ENCODE measurements around the gene KDM5B.

The KDM5B gene

GRCh38 chr1:202710070-202711045 lies 97.9 kb downstream of the KDM5B start, which contains the start of gene SYT2:
SYT2 (minus strand) TSS chr1:202710454; CDS start chr1:202605772, 104,682 bp downstream.
- peak; percentile 86 for DNase-seq

GRCh38 chr1:202709276-202710041 lies 98.8 kb downstream of the KDM5B start:
- peak; percentile 47 for DNase-seq

- no peak for DNase-seq
Measured at GRCh38 chr1:202708456-202709275, 99.6 kb downstream of the KDM5B start.

- DNase-seq, result no peak
Measured at GRCh38 chr1:202706851-202707250, 101.4 kb downstream of the KDM5B start.

GRCh38 chr1:202704601-202705000 lies 103.6 kb downstream of the KDM5B start:
- DNase-seq, result no peak

- DNase-seq, result no peak
Measured at GRCh38 chr1:202703191-202703590, 105.0 kb downstream of the KDM5B start.

GRCh38 chr1:202702088-202702487 lies 106.1 kb downstream of the KDM5B start:
- no peak for DNase-seq

- DNase-seq, result no peak
Measured at GRCh38 chr1:202701200-202701599, 107.0 kb downstream of the KDM5B start.

GRCh38 chr1:202700061-202700460 lies 108.2 kb downstream of the KDM5B start:
- no peak for DNase-seq

- DNase-seq, result no peak
Measured at GRCh38 chr1:202698276-202698675, 109.9 kb downstream of the KDM5B start.

GRCh38 chr1:202697038-202697437 lies 111.2 kb downstream of the KDM5B start:
- no peak for DNase-seq

GRCh38 chr1:202694314-202694713 lies 113.9 kb downstream of the KDM5B start:
- no peak for DNase-seq

- DNase-seq, result peak; percentile 58
Measured at GRCh38 chr1:202692959-202693555, 115.2 kb downstream of the KDM5B start.

GRCh38 chr1:202691816-202692215 lies 116.4 kb downstream of the KDM5B start:
- DNase-seq, result no peak

- DNase-seq, result no peak
Measured at GRCh38 chr1:202689493-202690342, 118.5 kb downstream of the KDM5B start.

GRCh38 chr1:202689082-202689481 lies 119.1 kb downstream of the KDM5B start:
- DNase-seq, result no peak

- no peak for DNase-seq
Measured at GRCh38 chr1:202688401-202688800, 119.8 kb downstream of the KDM5B start.

- no peak for DNase-seq
Measured at GRCh38 chr1:202687798-202688197, 120.4 kb downstream of the KDM5B start.

- no peak for DNase-seq
Measured at GRCh38 chr1:202687370-202687769, 120.9 kb downstream of the KDM5B start.

- DNase-seq, result no peak
Measured at GRCh38 chr1:202685641-202686040, 122.6 kb downstream of the KDM5B start.

- DNase-seq, result no peak
Measured at GRCh38 chr1:202684716-202685115, 123.5 kb downstream of the KDM5B start.

Data from retina (tissue), 1 donor.